ENCODE results near the gene DUSP23.
A peak's percentile ranks its signal among the peaks of the same experiment; 100 is the strongest.

GRCh38 chr1:159798893-159799292 is 18.1 kb downstream of the DUSP23 start:
- TF ChIP-seq POLR2A (IDR thresholded peaks at IDR 0.05) (no peak), CTCF (IDR thresholded peaks at IDR 0.05) (peak in 5 of 7 experiments; percentile 60 to 89 (median 76))

All from stomach (tissue), 4 donors.